GM12801 (cell line): ENCODE data around the gene RNASE13.

Experiments used
- TF ChIP-seq, protein P1 (sequence below): IDR thresholded peaks from one replicate; pipeline ENCODE4 v1.5.1; 2011; ENCODE audit warnings: control low read depth; ENCODE audit not compliant: insufficient read length; ENCODE audit errors: extremely low read depth

Gene RNASE13

DNA sequence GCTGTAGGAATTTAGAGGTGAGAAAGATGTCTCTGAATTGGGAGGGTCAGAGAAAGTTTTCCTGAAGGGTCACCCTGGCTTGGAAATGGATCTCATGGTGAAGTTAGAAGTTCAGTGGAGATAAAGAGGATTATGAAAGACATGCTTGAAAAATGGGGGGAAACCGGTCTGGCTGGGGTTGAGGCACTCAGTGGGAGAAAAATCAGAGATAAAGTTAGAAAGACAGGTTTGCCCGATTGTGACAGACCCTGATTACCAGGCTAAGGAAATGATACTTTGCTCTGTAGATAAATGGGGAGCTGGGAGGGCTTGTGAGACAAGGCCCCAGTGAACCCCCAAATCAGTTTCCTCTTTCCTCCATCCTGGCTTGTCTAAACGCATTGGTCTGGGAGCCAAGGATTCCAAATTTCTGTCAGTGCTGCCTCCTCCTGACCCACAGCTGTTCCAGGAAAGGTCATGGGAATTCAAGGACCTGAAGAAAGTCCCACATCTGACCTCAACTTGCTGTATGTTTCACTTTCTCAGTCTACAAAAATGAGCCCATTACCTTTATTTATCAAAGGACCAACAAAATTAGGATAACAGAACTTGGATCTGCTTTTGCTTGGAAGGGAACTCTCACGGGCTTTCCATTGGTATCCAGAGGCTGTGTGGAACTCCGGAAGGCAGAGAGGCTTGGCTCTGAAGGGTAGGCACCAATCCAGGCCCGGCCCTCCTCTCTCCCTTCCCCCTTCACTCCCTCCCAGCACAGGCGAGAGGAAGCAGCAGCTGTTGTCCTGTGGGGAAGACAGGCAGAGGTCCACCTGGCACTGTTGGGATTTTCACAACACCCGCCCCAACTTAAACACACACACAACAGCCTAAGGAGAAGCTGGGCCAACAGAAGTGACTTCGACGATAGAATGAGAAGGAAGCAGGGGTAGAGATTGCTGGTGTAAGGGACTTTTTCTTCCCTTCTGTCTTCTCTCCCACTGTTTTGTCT is 4.1 kb upstream of the RNASE13 start:
- TF ChIP-seq, protein P1, sequence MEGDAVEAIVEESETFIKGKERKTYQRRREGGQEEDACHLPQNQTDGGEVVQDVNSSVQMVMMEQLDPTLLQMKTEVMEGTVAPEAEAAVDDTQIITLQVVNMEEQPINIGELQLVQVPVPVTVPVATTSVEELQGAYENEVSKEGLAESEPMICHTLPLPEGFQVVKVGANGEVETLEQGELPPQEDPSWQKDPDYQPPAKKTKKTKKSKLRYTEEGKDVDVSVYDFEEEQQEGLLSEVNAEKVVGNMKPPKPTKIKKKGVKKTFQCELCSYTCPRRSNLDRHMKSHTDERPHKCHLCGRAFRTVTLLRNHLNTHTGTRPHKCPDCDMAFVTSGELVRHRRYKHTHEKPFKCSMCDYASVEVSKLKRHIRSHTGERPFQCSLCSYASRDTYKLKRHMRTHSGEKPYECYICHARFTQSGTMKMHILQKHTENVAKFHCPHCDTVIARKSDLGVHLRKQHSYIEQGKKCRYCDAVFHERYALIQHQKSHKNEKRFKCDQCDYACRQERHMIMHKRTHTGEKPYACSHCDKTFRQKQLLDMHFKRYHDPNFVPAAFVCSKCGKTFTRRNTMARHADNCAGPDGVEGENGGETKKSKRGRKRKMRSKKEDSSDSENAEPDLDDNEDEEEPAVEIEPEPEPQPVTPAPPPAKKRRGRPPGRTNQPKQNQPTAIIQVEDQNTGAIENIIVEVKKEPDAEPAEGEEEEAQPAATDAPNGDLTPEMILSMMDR: no peak

DNA sequence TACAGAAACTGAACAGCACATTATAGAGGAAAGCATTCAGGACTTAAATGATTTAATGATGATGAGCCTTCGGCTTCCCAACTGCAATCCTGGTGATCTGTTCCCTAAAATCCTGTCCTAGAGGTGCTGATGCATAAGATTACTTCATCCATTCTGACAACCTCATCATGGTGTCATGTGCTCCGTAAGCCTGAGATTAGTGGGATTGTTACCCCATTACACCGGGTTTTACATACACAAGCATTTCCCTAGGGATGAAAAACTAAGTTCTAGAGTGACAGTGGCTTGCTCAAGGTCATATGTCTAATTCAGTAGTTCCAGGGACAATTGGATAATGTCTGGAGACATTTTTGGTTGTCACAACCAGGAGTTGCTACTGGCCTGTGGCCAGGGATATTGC is 2.5 kb upstream of the RNASE13 start:
- TF ChIP-seq, protein P1: no peak

DNA sequence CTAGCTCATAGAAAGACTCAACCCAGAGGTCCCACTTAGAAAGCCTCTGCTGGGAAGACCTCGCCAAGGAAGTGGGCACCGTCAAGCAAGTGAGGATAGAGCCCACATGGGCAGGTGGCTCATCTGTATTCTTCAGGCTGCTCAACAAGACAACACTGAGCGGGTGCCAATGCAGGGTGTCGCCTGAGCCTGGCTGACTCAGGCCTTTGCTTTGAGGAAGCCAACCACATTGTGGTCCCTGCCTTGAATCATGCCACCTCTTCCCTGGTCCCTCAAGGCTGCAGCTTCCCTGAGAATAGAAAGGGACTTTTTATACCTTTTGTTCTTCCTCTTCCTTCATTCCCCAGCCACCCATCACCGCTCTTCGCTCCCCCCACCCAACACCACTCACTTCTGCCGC is 2.1 kb upstream of the RNASE13 start:
- TF ChIP-seq, protein P1: no peak

DNA sequence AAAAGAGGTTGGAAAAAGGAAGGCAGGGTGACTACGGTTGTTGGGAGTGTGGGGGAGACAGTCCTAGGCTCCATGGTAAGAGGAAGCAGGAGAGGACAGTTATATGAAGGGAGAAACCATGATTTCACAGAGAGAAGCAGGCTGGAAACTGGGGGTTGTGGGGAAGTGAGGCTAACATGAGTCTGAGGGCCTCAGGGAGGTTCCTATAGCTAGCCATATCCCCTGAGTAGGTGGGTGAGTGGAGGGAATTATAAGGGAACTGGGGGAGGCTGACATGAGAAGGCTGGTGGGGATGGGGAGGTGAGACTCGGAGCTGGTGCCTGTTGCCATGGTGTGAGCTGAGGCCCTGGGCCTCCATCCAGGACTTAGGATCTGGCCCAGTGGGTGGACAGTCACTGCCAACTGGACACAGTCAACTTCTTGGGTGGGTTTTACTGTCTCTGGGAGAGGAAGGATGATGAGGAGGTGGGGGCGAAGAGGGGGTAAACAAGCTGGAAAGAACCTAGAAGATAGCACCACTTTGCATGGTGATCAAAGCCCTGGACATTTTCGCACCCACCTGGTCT is 1.4 kb downstream of the RNASE13 start:
- TF ChIP-seq, protein P1: no peak

DNA sequence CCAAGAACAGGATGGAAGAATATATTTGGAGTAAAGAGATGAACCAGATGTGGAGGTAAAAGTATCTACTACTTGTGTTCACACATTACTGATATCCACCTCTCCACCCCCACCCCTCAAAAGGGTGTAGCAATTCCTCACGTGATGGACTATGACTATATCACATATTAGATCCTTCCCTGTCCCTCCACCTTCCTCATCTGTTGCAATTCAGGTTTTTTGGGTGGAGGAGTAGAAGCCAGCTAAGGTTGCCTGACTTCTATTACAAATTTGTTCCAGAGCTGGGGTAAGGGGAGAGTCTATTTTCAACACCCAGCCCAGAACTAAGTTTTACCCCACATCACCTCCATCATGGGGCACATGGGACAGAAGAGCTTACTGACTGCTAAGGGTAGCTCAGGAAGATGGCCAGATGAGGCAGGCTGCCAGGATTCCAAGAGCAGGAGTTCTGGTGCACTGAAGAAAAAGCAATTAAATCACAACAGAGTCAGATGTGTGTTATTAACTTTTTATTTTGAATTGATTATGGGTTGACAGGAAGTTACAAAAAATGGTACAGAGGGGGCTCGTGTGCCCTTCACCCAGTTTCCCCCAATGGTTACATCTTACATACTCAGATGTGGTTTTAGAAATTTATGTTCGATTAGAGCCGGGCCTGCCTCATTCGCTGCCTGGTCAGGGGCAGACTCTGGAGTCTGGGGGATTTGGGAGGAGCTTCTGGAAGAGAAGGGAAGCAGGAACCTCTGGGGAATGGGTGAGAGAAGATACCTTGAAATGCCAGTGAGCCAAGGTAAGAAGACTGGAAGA is 2.1 kb downstream of the RNASE13 start:
- TF ChIP-seq, protein P1: no peak

DNA sequence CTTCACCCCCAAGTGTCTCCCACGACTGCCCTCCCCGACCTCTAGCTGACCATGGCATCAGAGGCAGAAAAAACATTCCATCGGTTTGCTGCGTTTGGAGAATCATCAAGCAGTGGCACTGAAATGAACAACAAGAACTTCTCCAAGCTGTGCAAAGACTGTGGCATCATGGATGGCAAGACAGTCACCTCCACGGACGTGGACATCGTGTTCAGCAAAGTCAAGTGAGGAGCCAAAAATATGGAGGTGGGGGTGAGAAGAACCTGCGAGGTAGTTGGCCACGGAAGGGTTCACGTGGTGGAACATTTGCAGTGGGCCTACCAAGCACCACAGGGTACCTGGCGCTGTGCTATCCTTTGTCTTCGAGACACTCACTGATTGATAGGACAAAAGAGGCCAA is 4.1 kb downstream of the RNASE13 start:
- TF ChIP-seq, protein P1: no peak

DNA sequence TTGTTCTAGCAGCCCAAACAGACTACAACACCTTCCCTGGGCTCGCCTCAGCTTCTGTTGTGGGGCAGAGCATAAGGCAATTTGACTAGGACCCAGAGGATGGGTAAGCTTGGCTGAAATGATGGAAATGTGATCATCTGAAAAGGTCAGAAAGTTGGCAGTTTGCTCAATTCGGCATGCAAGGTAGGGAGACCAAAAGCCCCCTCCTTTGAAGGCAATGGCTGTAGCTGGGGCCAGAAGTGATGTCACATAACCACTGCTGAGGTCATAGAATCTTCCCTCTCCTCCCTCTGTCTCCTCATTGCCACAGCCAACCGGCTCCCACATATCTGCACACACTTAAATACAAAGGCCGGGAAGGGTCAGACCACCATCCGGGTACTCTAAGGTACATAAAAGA is 4.7 kb downstream of the RNASE13 start, which contains the start of gene TPPP2:
TPPP2 (plus strand) TSS at position 301 of the 400 bp plus-strand sequence. CDS start 365 bp downstream, outside the sequence.
- TF ChIP-seq, protein P1: no peak
